Measurements from ENCODE around the gene NR1H3. TPM values are rescaled to one million over a fixed set of nuclear protein-coding genes. Genes with fewer than 3 reads are reported as not detected.
"Not testable (repeated sequence)": the region's sequence is repeated elsewhere in the genome, so short reads cannot be mapped to it uniquely, and the experiment has no call there.

Gene NR1H3
- polyA plus RNA-seq (2012; ENCODE audit: missing spikeins) = 3.0 TPM

DNA sequence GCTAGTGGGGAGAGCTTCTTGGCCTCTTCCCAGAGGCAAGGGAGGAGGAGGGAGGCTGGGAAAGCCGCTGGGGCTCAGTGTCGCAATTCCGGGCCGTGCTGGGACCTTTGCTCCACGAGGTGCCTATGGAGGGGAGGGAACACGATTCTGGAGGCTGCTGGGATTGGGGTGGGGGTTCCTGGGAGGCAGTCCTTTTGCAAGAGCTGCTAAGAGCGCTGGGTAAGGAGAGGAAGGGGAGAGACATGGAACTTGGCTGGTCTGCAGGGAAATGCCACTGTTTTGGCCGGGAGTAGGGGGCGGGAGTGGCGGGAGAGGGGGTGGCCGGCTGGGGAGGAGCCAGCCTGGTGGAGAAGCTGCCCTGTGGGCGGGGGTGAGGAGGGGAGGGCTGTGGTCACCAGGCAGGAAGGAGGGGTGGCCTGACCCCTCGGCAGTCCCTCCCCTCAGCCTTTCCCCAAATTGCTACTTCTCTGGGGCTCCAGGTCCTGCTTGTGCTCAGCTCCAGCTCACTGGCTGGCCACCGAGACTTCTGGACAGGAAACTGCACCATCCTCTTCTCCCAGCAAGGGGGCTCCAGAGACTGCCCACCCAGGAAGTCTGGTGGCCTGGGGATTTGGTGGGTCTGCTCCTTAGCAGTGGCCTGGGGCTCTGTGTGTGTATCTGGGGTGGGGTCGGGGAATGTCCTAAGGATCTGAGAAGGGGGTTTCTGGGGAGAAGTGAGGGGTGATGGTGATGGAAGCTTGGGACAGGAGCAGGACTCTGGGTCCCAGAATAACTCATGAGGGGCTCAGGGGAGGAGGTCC is at the start of gene NR1H3:
NR1H3 (plus strand) TSS at position 480 of the 800 bp plus-strand sequence. CDS start 1,221 bp downstream, outside the sequence.
- TF ChIP-seq POLR2AphosphoS5 (IDR thresholded peaks at IDR 0.05; ENCODE audit: low read depth, low read length) = no peak
- DNase-seq (ENCODE audit: insufficient read length) = no peak
- FAIRE-seq = no peak

DNA sequence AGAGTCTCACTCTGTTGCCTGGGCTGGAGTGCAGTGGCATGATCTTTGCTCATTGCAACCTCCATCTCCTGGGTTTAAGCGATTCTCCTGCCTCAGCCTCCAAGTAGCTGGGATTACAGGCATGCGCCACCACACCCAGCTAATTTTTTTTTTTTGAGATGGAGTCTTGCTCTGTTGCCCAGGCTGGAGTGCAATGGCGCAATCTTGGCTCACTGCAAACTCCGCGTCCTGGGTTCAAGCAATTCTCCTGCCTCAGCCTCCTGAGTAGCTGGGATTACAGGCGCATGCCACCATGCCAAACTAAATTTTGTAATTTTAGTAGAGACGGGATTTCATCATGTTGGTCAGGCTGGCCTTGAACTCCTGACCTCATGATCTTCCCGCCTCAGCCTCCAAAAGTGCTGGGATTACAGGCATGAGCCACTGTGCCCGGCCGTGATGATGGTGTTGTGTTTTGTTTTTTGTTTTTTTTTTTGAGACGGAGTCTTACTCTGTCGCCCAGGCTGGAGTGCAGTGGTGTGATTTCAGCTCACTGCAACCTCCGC is 49.7 kb upstream of the NR1H3 start:
- DNase-seq (ENCODE audit: insufficient read length); FAIRE-seq: not testable (repeated sequence)

DNA sequence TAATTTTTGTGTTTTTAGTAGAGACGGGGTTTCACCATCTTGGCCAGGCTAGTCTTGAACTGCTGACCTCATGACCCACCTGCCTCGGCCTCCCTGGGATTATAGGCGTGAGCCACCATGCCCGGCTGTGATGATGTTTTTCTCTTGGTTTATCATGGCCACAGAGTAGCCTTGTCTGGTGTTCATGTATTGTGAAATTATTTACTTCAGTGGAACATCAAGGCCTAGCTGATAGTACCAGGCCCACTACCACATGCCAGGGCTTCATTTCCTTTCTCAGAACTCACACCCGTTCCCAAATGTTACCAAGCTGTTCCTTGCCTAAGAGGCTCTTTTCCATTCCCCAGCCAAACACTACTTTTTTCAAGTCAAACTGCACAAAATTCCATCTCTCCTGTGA is 49.2 kb upstream of the NR1H3 start:
- FAIRE-seq (no peak), DNase-seq (ENCODE audit: insufficient read length) (no peak)
- no peak for TF ChIP-seq POLR2A (IDR thresholded peaks at IDR 0.05; ENCODE audit: low read depth, low read length)
- no peak for TF ChIP-seq POLR2AphosphoS5 (IDR thresholded peaks at IDR 0.05; ENCODE audit: low read depth, low read length)
- no peak for TF ChIP-seq TAF1 (IDR thresholded peaks at IDR 0.05; ENCODE audit: borderline replicate concordance, low read depth, low read length)

DNA sequence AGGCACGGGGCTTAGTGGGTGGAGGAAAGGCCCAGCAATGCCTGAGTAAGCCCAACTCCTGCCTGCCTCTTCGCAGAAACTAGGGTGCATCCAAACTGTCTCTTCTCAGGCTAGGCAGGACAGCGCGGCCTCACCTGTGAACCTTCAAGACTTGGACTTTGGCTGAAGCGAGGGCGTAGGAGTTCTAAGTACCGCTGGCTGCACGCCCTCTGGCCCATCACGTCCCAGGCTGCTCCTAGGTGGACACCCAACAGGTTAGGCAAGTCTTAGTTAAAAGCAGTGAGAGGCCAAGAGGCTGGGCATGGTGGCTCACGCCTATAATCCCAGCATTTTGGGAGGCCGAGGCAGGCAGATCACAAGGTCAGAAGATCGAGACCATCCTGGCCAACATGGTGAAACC is 44.9 kb upstream of the NR1H3 start:
- DNase-seq (ENCODE audit: insufficient read length) (no peak), FAIRE-seq (no peak)
- TF ChIP-seq TAF1 (IDR thresholded peaks at IDR 0.05; ENCODE audit: borderline replicate concordance, low read depth, low read length) = no peak
- no peak for TF ChIP-seq POLR2A (IDR thresholded peaks at IDR 0.05; ENCODE audit: low read depth, low read length)
- TF ChIP-seq POLR2AphosphoS5 (IDR thresholded peaks at IDR 0.05; ENCODE audit: low read depth, low read length) = no peak

DNA sequence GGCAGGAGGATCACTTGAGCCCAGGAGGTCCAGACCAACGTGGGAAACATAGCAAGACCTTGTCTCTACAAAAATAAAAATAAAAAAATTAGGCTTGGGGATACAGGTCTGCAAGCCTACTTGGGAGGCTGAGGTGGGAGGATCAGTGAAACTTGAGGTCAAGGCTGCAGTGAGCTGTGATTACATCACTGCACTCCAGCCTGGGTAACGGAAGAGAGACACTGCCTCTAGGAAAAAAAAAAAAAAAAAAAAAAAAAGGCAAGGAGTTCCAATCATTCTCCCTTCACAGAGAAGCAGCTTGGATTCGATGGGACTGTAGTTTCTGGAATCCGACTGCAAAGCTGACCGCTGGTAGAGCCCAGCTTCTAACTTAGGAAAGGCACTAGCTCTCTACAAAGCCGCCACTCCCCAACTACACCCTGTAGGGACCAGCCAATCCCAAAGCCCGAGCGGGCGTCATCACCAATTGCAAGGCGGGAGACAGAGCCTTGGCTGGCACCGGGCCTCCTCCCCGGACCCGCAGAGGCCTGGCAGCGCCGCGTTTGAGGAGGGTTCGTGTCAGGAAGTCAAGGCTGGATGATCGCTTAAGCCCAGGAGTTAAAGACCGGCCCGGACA is 43.7 kb upstream of the NR1H3 start:
- TF ChIP-seq TAF1 (IDR thresholded peaks at IDR 0.05; ENCODE audit: borderline replicate concordance, low read depth, low read length) = no peak
- no peak for TF ChIP-seq POLR2AphosphoS5 (IDR thresholded peaks at IDR 0.05; ENCODE audit: low read depth, low read length)
- peak; percentile 71 for DNase-seq (ENCODE audit: insufficient read length)
- no peak for FAIRE-seq

DNA sequence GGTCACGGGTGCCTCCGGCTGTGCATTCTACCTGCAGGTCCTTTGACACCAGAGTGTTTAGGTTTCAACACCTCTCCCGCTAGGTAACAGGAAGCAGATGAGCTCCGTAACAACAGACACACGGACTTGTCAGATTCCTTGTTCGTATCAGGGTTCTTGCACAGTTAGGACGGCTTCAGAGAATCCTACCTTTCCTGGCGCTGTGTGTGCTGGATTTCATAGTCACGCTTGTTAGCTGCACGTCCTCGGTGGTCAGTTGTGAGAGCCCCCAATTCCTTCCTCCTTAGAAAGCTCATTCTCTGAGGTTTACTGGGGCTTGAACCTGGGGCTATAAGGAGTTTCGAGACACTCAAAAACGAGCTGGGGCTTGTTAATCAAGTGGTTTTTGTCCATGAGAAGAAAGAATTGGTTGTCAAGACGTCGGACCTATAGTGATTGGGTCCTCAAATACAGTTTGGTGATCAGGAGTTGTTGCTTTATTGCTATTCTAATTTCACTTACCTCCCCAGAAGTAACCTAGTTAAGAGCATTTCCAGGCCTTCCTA is 42.4 kb upstream of the NR1H3 start:
- FAIRE-seq = no peak
- no peak for DNase-seq (ENCODE audit: insufficient read length)

DNA sequence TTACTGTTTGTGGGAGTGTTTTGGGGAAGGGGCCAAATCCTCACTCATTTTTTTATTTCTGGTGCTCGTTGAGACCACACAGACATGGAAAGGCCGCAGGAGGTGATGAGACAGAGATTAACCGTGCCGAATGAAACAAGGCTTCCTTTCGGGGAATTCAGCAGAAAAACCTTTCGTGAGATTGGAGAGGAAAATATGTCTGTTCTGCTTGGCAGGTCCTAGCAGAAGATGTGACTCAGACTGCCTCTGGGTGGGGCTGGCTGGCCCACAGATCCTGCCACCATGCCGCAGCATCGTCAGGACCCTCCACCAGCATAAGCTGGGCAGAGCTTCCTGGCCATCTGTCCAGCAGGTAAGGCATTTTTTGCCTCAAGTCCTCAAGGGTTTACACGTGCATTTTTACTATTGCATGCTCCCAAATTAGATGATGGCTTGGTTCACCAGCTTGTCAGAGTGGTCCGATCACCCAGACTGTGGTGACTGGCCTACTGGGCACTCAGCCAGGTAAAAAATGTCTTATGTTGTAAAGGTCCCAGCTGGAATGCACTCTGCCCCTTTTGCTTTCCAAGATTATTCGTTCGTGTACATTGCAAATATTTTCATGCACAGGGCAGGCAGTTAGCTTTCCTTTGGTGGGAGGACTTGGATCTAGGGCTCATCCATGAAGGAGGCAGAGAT is 41.5 kb upstream of the NR1H3 start:
- DNase-seq (ENCODE audit: insufficient read length) = no peak
- no peak for TF ChIP-seq POLR2AphosphoS5 (IDR thresholded peaks at IDR 0.05; ENCODE audit: low read depth, low read length)
- TF ChIP-seq TAF1 (IDR thresholded peaks at IDR 0.05; ENCODE audit: borderline replicate concordance, low read depth, low read length) = peak; percentile 48; the same call in 1 of the 2 replicates
- 0 out of 2 replicates have a peak, but pooled peaks have one; percentile 30 for TF ChIP-seq POLR2A (IDR thresholded peaks at IDR 0.05; ENCODE audit: low read depth, low read length)
- FAIRE-seq = peak; percentile 92

More for the DNA sequence above, 42.4 kb upstream of the NR1H3 start:
- TF ChIP-seq POLR2AphosphoS5 (IDR thresholded peaks at IDR 0.05; ENCODE audit: low read depth, low read length) = peak; percentile 71; the same call in 1 of the 2 replicates
- TF ChIP-seq TAF1 (IDR thresholded peaks at IDR 0.05; ENCODE audit: borderline replicate concordance, low read depth, low read length) = no peak

DNA sequence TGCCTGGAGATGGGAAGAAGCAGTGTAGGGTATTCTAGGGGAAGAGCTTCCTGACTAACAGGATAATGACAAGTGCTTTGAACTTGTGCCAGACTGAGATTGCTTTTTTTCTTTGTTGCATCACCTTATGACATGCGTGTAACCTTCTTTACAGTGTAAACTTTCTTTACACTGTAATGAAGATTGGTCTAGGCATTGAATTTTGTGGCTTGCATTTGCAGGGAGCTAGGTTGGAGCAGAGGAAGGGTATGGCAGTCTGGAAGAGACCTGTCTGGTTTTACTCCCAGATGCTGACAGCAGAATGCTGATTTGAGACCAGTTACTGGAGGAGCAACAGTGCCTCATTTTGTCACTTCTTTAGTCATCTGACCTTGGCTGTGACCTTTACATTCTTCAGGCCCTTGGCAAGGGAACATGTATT is 37.4 kb upstream of the NR1H3 start:
- DNase-seq (ENCODE audit: insufficient read length) (no peak), FAIRE-seq (peak; percentile 17)
- TF ChIP-seq TAF1 (IDR thresholded peaks at IDR 0.05; ENCODE audit: borderline replicate concordance, low read depth, low read length) (no peak), POLR2A (IDR thresholded peaks at IDR 0.05; ENCODE audit: low read depth, low read length) (no peak), POLR2AphosphoS5 (IDR thresholded peaks at IDR 0.05; ENCODE audit: low read depth, low read length) (no peak)

DNA sequence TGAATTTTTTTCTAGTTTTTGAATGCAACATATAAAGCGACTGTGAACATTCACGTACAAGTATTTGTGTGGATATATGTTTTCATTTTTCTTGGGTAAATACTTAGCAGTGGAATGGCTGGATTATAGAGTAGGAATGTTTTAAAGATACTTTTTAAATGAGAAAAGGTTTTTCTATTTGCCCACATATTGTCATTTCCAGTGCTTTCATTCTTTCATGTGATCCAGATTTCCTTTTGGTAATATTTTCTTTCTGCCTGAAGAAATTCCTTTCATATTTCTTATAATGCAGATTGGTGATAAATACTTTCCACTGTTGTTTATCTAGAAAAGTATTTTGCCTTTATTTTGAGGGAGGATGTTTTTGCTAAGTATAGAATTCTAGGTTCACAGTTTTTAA is 35.1 kb upstream of the NR1H3 start:
- FAIRE-seq (no peak), DNase-seq (ENCODE audit: insufficient read length) (no peak)
- TF ChIP-seq POLR2AphosphoS5 (IDR thresholded peaks at IDR 0.05; ENCODE audit: low read depth, low read length) (no peak), POLR2A (IDR thresholded peaks at IDR 0.05; ENCODE audit: low read depth, low read length) (no peak), TAF1 (IDR thresholded peaks at IDR 0.05; ENCODE audit: borderline replicate concordance, low read depth, low read length) (no peak)

DNA sequence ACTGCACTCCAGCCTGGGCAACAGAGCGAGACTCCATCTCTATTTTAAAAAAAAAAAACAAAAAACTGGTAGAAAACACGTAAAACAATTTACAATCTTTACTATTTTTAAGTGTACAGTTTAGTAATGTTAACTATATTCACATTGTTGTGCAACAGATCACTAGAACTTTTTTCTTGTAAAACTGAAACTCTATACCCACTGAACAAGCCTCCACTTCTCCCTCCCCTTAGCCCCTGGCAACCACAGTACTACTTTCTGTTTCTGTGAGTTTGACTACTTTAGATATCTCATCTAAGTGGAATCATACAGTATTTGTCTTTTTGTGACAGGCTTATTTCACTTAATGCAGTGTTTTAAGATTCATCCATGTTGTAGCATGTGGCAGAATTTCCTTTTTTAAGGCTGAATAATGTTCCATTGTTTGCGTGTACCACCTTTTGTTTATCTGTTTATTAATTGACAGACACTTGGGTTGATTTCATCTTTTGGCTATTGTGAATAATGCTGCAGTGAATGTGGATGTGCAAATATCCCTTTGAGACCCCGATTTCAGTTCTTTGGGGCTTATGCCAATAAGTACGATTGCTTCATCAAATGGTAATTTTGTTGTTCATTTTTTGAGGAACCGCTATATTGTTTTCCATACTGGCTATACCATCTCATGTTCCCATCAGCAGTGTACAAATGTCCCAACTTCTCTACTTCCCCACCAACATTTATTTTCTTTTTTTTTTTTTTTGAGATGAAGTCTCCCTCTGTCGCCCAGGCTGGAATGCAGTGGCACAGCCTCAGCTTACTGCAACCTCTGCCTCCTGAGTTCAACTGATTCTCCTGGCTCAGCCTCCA is 32.0 kb upstream of the NR1H3 start:
- DNase-seq (ENCODE audit: insufficient read length) (no peak), FAIRE-seq (peak; percentile 82)
- no peak for TF ChIP-seq TAF1 (IDR thresholded peaks at IDR 0.05; ENCODE audit: borderline replicate concordance, low read depth, low read length)
- no peak for TF ChIP-seq POLR2AphosphoS5 (IDR thresholded peaks at IDR 0.05; ENCODE audit: low read depth, low read length)
- TF ChIP-seq POLR2A (IDR thresholded peaks at IDR 0.05; ENCODE audit: low read depth, low read length) = no peak

DNA sequence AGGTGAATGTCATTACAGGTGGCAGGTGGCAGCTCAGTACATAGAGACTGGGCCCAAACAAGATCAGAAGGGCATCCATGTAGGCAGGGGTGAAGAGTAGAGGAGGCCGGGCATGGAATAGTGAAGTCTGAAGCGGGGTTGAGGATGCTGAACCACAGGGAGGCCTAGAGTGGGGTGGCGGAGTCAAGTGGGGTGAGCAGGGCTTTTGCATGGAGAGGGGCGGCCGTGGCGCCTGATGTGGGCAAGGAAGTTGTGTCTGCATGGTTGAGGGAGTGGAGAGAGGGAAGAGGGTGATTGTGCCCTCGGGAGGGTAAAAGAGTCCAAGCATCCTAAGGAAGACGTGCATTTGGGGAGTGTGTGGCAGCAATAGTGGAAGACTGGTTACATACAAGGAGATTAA is 28.6 kb upstream of the NR1H3 start:
- TF ChIP-seq TAF1 (IDR thresholded peaks at IDR 0.05; ENCODE audit: borderline replicate concordance, low read depth, low read length) = no peak
- no peak for TF ChIP-seq POLR2AphosphoS5 (IDR thresholded peaks at IDR 0.05; ENCODE audit: low read depth, low read length)
- no peak for TF ChIP-seq POLR2A (IDR thresholded peaks at IDR 0.05; ENCODE audit: low read depth, low read length)
- DNase-seq (ENCODE audit: insufficient read length) = no peak
- no peak for FAIRE-seq

Measured in GM12892 (cell line).